ENCODE results near the gene GRIFIN.

GRIFIN gene, protein sequence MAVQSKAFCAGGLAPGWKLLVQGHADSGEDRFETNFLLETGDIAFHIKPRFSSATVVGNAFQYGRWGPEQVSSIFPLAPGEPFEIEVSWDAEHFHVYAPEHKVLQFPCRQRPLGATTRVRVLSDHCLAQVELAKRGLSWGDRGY

DNA sequence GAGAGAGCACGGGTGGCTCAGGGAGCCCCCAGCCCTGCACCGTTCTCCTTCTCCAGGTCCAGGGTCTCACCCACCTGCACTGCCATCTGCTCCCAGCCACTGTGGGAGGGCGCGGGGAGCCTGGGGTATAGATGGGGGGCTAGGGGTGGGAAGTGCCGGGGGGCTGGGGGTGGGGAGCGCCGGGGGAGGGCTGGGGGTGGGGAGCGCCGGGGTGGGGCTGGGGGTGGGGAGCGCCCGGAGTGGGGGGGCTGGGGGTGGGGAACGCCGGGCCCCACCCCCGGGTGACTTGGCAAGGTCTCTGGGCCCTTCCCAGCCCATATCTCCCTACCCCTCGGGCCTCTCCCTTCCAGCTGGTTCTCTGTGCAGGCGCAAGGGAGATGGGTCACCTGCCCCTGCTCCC lies at the start of gene GRIFIN:
Gene GRIFIN, minus strand, starts transcription at position 101 of the 400 bp plus-strand sequence. Its CDS starts 15 bp downstream, at position 86.
- DNase-seq (ENCODE audit: low read depth): no peak

DNA sequence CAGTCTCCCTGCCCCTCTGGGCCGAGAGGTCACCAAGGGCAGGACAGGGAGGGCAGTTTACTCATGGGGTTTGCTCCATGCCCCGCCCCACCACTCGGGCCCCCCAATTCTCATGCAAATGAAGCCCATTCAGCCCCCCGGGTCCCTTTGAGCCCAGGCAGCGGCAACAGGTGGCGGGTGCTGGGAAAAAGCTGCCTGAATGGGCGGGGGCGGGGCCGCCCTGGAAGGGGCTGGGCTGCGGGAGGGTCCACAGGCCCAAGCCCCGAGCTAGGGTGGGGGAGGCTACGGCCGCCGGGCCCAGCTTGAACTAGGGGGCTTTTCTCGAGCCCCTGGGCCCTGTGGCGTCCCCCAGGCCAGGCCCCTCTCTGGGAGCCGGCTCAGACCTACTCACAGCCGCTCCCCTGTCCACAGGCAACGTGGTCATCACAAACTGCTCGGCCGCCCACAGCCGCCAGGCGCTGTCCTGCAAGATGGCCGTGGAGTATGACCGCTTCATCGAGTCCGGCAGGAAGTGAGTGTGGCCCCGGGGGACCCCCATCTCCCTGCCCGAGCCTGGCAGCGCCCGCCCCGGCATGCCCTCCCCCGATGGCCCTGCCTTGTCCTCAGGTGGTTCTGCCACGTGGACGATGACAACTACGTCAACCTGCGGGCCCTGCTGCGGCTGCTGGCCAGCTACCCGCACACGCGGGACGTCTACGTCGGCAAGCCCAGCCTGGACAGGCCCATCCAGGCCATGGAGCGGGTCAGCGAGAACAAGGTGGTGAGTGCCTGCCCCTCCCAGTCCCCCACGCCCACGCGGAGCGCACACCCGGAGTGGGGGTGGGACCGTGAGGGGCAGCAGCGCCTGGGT lies 48.8 kb upstream of the GRIFIN start:
- no peak for DNase-seq (ENCODE audit: low read depth)

DNA sequence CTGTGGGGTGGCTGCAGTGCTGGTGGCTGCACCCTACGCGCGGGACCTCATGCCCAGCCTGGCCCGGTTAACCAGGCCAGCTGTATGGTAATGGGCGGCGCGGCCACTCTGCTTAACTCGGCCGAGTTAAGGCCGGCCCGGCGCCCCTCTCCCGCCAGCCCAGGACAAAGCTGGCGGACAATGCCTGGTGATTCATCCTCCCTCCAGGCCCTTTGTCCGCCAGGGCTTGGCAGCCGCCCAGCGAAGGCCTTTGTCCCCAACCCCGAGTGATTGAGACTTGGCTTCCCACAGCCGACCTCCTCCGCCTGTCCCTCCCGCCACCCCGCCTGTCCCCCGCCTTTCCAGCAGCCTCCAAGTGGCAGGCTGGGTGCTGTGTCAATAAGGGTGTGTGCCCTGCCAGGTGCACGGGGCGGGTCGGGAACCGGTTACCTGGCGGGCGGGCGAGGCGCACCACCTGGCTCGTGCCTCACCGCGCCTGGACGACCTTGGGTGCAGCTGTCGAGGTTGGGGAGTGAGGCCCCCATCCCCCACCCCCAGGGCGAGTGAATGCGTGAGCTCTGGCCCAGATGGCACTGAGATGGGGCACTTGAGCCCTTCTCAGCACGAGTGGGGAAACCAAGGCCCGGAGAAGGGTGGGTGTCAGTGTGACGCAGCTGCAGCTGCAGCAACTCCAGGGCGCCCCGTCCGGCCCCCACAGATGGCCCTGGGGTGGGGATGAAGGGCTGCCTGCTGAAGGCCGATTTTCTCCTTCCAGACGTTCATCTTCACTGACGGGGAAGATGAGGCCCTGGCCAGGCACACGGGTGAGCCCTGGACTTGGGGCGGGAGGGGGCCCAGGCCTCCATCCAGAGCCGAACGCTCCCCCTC lies 48.0 kb upstream of the GRIFIN start:
- DNase-seq (ENCODE audit: low read depth): no peak

DNA sequence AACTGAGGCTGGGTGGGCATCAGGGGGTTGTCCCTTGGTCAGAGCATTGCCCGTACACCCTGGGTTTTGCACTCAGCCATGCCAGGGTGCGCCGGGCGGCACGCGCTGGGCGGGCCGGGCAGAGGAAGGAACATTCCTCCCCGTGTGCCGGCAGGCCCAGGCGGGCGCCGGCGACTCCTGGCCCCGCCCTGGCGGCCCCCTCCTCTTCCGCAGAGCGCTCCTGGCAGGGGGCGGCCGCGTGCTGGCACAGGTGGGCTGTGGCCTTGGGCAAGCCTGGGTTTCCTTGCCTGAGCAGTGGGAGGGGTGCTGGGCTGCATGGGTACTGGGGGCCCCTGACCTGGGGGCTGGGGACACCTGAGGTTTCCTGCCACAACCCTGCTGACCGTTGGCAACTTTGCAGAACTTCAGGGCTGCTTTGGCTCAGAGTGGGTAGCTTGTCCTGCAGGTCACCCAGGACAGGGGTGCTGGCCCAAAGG lies 47.3 kb upstream of the GRIFIN start:
- no peak for DNase-seq (ENCODE audit: low read depth)

DNA sequence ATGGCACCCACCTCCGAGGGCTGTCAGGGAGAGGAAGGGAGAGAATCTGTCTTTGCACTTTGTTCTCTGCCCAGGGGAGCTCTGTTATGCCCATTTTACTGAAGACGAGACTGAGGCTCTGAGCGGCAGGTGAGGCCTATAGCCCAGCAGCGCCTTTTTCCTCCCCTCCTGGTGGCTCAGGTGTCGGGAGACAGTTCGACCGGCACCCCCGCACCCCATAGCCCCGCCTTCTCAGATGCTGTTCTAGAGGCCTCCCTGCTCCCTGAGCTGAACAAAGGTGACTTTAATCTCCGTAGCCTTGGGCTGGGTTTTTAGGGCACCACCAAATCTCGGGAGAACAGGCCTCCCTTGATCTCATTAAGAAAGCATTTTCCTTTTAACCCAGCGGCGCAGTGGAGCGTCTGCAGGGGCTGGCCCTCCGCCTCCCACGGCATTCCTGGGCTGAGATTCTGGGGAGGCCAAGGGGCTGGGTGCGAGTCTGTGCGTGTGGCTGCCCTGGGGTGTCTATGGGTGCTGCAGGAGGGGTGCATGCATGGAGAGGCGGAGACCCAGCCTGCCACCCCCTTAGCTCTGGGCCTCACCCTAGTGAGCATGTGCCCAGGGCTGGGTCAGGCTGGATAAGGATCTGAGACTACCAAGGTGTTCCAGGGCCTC lies 46.7 kb upstream of the GRIFIN start:
- no peak for DNase-seq (ENCODE audit: low read depth)

DNA sequence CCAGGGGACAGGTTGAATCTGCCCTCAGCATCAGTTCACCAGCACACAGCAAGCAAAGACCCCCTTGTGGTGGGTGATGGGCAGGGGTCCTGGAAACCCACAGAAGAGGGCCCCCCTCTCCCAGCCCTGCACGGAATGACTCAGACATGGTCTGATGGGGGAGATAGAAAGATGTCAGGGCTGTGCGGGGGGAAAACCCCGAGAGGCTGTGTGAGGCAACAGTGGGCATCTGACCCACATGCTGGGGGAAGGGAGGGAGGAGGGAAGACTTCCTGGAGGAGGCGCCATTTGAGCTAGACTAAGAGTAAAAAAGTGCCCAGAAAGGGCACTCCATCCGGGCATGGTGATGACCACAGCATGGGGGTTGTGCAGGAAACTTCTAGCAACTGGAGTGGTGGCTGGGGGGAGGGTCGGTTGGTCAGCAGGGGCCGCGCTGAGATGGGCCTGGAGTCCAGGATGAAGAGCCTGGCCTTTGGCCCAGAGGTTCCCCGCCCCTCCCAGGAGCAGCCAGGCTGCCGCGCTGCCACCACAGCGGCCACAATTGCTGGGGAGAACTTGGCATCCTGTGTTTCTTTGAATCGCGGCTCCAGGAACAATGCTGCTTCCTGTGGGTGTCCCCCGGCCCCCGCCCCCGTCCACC lies 45.9 kb upstream of the GRIFIN start:
- DNase-seq (ENCODE audit: low read depth): peak; percentile 60

DNA sequence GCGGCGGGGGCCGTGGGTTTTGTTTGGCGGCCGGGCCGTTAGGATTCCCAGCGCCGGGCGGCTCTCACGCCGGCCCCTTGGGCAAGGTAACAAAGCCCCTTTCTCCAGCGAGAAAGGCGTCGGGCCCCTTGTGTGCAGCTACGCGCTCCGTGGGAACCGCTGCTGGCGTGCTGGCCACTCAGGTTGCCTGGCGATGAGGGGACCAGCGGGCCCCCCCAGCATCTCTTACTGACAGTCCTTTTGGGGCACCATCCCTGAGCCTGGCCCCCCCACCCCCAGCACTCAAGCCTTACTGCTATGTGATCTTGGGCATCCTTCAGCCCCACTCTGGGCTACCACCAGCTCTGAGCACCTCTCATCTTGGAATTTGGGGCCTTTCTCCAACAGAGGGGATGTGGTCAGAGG lies 45.1 kb upstream of the GRIFIN start:
- no peak for DNase-seq (ENCODE audit: low read depth)

DNA sequence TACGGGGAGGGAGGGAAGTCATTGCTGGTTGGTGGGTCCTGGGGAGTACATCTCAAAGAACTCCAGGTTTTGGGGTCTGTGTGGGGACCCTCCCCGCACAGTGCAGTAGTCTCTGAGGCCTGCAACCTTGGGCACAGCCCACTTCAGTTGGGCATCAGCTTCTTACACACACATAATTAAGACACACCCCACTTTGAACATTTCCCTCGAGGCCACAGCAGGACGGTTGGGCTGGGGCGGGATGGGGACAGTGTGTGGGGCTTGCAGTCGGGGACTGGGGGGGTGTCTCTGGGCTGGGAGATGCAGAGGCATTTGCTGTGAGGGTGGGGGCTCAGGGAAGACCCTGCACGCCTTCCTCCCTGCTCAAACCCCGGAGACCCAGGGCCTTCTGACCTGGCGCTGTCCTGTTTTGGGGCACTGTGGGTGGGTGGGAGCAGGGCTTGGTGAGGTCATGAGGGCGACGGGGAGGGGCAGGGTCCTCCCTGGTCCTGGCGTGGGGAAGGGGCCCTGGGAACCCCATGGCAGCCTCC lies 44.6 kb upstream of the GRIFIN start:
- DNase-seq (ENCODE audit: low read depth): no peak

DNA sequence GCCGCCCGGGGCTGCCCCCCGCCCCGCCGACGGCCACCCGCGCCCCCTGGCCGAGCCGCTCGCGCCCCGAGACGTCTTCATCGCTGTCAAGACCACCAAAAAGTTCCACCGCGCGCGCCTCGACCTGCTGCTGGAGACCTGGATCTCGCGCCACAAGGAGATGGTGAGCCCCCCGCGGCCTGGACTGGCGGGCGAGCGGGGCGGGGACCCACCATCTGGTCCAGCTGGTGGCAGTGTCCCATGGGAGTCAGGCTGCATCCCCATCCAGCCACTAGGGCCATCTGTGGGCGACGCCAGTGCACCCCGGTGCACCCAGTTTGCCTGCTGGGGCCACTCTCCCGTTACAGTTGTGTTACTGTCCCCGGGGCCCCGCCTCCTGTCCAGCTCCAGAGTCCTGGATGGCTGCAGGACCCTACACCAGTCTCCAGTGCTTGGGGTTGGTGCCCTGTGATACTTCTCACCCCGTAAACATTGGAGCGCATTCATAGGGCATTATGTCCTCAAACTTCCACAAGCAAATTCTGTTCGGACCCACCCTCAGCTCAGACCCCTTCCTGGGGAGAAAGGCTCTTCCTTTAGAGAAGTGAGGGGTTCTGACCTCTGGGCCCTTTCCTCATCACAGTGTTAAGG lies 44.0 kb upstream of the GRIFIN start:
- DNase-seq (ENCODE audit: low read depth): no peak

DNA sequence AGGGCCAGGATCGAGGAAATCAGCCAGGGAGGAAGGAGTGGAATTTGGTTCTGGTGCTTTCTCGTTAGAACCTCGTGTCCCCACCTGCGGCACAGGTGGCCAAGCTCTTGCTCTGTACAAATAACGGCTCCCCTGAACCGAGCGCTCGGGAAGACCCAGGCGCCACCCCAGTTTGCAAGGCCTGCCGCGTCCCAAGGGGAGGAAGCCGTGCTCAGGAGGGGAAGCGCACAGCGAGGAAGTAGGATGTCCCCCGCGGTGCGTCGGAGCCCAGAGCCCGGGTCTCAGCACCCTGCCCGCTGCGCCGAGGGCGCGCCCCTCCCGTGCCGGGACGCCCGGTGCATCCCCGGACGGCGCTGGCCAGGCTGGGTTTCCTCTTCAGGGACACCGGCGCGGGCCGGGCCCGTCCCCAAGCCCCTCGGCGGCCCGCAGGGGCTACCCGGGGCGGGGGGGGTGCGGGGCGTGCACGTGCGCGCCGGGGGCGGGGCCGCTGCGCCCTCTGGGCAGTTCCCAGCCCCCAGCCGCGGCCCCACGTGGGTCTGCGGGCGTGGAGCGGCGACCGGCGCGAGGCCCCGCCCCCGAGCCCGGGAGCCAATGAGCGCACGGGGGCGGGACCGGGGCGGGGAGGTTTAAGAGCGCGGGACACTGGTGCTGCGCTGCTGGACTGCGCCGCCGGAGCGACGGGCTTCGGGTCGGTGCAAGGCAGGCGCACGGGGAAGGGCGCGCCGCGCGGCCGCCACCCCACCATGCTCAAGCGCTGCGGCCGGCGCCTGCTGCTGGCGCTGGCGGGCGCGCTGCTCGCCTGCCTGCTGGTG lies 43.1 kb upstream of the GRIFIN start, which contains the start of gene LFNG:
Gene LFNG, plus strand, starts transcription at position 656 of the 812 bp plus-strand sequence. Its CDS starts 88 bp downstream, at position 744.
- peak; percentile 74 for DNase-seq (ENCODE audit: low read depth)

DNA sequence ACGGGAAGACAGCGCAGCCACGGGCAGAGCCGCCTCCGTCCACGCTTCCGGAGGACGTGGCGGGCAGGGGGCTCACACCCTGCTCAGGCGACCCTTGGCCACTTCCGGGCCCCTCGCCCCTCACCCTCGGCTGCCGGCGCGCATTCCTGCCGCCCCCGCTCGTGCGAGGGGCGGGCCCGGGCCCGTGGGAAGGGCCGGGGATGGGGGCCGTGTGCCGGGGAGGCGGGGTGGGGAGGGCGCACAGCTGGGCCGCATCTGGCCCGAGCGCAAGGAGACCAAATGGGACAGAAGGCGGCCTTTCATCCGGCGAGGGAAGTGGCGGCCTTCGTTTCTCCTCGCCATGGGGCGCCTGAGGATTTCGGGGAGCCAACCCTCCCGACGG lies 42.5 kb upstream of the GRIFIN start:
- DNase-seq (ENCODE audit: low read depth): no peak

DNA sequence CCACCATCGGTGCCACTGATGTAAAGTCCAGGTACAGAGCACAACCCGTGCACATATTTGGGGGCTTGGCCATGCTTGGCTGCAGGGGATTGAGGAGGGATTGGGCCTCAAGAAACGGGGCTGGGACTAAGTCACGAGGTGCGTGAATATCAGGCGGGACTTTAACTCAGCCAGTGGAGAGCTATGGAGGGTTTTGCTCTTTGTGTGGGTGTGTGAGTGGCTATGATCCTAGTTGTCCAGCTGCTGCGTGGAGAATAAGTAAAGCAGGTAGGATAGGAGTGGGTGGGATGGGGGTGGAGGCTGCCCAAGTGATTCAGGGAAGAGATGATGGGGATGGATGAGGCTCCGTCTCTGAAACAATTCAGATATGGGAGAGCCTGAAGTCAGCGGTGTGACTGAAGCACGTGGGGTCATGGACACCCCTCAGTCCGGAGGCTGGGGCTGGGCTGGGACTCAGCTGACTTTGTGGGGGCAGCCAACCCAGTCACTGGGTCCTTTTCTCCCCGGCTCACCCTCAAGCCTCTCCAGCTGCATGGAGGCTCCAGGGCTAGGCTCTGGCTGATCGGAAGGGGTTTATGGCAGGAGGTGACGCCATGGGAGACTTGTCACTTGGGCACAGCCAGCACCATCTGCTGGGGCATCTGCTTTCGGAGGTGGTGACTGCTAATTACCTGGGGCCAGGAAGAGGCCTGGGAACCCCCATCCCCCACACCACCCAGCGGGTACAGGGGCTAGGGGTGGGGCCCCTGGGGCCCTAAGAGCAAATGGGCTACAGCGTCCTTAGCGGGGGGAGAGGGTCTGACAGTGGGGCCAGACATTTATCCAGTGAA lies 41.7 kb upstream of the GRIFIN start:
- no peak for DNase-seq (ENCODE audit: low read depth)

DNA sequence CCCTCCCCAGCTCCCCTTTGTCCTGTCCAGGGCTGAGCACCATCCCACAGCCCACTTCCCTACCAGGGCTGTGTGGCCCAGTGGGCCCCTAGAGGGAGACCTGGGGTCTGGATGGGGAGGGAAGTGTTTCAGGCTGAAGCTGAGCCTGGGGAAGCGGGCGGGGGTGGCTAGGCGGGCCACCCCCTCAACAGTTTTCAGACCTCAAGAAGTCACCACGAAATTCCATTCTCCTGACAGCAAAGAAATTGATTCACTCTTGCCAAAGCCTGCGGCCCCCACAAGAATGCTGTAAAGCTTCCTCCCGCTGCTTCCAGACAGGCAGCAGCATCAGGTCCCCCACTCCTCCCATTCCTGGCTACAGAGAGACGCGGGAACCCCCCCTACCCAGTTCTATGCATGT lies 40.8 kb upstream of the GRIFIN start:
- DNase-seq (ENCODE audit: low read depth): no peak

DNA sequence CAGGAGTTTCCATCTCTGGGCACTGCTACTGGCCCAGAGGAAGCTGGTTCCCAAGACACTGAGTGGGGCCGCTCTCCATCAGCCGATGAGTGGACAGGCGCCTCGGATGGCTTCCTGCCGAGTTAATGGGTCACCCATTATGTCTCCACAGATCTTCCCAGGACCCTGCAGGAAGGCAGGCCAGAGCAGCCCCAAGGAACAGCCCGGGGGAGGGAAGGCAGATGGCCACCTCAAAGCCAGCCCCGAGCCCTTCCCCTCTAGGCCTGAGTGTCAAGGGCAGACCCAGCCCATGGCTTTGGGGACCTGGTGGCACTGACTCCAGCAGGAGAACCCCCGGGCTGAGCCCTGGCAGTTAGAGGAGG lies 40.0 kb upstream of the GRIFIN start:
- DNase-seq (ENCODE audit: low read depth): no peak

DNA sequence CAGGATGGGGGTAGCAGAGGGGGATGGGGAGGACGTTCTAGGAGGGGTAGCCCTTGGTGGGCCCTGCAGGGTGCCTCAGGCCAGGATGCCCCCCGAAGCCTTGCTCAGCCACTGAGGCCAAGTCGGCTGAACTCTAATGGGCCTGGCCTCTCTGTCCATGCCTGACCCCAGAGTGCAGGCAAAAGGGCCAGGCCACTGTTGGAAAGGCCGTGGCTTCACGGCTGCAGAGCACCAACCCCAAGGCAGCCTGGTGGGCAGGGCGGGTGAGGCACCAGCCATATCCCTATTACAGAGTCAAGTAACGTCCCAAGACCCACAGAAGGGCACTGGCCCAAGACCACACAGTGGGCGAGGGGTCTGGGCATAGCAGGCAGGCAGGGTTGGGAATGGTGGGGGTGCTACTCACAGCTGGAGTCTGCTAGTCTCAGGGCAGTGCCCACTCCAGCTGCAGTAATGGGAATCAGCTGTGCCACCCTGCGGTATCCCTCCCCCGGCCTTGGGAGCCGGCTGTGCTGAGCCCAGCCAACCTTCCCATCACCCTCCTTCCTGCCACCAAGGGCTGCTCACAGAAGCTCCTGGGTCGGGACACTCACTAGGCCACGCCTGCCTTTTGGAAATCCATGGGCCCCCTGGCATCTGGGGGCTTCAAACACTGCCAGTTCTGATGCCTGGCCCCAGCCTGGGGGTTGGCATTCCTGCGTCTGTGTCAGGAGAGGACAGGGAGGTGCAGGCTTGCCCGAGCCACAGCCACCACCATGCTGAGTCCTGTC lies 39.4 kb upstream of the GRIFIN start:
- DNase-seq (ENCODE audit: low read depth): no peak

DNA sequence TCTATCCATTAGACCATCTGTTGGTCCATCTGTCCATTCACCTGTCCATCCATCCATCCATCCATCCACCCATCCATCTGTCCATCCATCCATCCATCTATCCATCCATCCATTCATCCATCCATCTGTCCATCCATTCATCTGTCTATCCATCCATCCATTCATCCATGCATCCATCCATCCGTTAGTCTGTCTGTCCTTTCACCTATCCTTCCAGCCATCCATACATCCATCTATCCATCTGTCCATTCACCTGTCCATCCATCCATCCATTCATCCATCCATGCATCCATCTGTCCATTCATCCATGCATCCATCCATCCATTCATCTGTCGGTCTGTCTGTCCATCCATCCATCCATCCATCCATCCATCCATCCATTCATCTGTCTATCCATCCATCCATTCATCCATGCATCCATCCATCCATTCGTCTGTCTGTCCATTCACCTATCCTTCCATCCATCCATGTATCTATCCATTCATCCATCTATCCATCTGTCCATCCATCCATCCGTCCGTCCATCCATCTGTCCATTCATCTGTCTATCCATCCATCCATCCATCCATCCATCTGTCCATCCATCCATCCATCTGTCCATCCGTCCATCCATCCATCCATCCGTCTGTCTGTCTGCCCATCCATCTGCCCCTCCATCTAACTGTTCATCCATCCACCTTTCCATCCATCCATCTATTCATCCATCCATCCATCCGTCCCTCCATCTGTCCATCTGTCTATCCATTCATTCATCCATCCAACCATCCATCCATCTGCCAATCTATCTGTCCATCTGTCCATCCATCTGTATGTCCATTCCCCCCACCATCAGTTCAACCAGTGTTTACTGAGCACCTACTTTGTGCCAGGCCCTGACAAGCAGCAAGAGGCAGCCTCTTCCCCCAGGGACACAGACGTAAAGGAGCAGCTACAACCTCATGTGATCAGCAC lies 38.5 kb upstream of the GRIFIN start:
- DNase-seq (ENCODE audit: low read depth): no peak

DNA sequence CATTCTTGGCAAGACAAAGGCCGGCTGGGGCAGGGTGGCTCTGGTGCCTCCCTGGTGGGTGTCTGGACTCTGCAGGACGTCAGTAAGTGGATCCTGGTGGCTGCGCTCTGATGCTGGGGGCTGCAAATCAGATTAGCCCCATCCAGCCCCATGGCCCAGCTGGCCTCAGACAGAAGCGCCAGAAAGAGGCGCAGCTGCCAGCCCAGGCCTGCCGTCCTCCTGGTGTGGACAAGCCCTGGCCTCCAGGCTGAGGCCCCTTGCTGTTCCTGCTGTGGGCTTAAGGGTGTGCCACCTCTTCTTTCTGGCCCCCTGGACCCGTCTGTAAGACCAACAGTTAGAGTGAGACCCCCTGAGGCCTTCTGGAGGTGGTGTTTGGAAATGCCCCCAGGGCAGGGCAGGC lies 37.5 kb upstream of the GRIFIN start:
- no peak for DNase-seq (ENCODE audit: low read depth)
